AG10803 (cell line): ENCODE results near the gene MAP3K6.

Source experiments
- DNase-seq: peaks from one replicate; pipeline ENCODE4 v3.0.0; 2010; ENCODE audit warnings: low read depth
- H3K4me3 ChIP-seq: 2 replicates; pipeline ENCODE4 v1.5.1; 2011; ENCODE audit warnings: mild to moderate bottlenecking, low read length, control low read depth
- TF ChIP-seq, protein P1 (sequence below): conservative IDR thresholded peaks from 2 replicates; pipeline ENCODE4 v1.5.1; 2011; ENCODE audit warnings: mild to moderate bottlenecking, low read length, control low read depth, inconsistent platforms

Gene MAP3K6

DNA sequence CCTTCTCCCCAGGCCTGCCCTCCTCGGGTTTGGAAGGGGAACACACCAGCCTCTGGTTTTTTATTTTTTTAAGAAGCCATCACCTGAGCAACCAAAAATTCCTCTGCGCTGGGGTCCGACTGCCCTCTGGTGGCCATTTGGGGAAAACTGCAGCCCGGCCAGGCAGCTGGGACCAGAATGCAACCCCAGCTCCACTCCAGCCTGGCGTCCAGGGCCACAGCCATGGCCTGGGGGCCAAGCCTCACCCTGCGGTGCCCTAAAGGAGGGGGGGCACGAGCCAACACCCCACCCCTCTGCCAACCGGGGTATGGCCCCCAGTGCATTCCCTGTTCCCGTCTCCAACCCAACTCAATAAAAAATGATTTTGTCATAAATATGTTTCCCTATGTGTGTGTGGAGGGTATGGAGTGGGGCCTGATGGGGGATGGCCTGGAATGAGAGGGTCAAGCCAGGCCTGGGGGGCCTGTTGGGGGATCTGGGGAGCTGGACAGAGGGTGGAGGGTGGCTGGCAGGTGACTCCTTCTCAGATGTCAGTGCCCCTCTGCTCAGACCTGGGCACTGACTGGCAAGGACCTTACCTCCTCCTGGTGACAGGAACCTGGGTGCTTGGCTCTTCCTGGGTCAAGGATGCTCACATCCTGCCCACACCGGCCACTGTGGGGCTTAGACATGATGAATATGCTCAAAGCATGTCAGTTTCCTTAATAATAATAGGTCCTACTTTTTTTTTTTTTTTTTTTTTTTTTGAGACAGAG lies 28.9 kb upstream of the MAP3K6 start:
- peak; percentile 68 for DNase-seq
- TF ChIP-seq, protein P1, sequence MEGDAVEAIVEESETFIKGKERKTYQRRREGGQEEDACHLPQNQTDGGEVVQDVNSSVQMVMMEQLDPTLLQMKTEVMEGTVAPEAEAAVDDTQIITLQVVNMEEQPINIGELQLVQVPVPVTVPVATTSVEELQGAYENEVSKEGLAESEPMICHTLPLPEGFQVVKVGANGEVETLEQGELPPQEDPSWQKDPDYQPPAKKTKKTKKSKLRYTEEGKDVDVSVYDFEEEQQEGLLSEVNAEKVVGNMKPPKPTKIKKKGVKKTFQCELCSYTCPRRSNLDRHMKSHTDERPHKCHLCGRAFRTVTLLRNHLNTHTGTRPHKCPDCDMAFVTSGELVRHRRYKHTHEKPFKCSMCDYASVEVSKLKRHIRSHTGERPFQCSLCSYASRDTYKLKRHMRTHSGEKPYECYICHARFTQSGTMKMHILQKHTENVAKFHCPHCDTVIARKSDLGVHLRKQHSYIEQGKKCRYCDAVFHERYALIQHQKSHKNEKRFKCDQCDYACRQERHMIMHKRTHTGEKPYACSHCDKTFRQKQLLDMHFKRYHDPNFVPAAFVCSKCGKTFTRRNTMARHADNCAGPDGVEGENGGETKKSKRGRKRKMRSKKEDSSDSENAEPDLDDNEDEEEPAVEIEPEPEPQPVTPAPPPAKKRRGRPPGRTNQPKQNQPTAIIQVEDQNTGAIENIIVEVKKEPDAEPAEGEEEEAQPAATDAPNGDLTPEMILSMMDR, result peak; percentile 85
- no peak overlapping the region for H3K4me3 ChIP-seq

DNA sequence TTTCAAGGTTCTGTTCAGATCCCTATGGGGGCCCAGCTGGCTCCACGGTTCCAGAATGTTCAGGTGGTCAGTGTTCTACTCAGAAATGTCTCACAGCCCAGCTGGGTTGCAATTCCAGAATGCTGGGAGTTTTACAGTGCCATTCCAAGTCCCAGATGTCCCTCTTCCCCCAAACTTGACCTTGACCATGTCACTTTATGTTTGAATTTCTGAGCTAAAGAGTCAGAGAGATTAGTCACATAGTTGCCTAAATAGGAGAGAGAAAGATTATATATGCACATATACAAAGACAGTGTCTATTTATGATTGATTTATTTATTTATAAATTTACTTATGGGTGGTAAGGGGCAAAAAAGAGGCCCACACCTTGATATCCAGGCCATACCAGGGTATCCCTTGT lies 28.2 kb upstream of the MAP3K6 start:
- TF ChIP-seq, protein P1, result no peak
- H3K4me3 ChIP-seq, result no peak overlapping the region

DNA sequence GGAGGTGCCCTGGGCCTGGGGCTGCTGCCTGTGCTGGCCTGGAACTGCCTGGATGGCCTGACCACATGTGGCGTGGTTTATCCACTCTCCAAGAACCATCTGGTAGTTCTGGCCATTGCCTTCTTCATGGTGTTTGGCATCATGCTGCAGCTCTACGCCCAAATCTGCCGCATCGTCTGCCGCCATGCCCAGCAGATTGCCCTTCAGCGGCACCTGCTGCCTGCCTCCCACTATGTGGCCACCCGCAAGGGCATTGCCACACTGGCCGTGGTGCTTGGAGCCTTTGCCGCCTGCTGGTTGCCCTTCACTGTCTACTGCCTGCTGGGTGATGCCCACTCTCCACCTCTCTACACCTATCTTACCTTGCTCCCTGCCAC lies 27.5 kb upstream of the MAP3K6 start:
- no peak for DNase-seq
- H3K4me3 ChIP-seq, result no peak overlapping the region
- TF ChIP-seq, protein P1, result no peak

More for the DNA sequence above, 28.2 kb upstream of the MAP3K6 start:
- peak; percentile 37 for DNase-seq

DNA sequence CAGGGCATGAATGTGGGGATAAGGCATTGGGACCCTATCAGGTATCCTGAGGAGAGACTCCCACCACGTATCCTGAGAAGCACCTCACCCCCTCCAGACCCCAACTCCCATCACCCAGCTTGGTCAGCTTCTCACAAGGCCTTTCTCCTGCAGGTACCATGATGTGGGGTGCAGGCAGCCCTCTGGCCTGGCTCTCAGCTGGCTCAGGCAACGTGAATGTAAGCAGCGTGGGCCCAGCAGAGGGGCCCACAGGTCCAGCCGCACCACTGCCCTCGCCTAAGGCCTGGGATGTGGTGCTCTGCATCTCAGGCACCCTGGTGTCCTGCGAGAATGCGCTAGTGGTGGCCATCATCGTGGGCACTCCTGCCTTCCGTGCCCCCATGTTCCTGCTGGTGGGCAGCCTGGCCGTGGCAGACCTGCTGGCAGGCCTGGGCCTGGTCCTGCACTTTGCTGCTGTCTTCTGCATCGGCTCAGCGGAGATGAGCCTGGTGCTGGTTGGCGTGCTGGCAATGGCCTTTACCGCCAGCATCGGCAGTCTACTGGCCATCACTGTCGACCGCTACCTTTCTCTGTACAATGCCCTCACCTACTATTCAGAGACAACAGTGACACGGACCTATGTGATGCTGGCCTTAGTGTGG lies 27.0 kb upstream of the MAP3K6 start:
- no peak overlapping the region for H3K4me3 ChIP-seq
- TF ChIP-seq, protein P1, result no peak
- no peak for DNase-seq

DNA sequence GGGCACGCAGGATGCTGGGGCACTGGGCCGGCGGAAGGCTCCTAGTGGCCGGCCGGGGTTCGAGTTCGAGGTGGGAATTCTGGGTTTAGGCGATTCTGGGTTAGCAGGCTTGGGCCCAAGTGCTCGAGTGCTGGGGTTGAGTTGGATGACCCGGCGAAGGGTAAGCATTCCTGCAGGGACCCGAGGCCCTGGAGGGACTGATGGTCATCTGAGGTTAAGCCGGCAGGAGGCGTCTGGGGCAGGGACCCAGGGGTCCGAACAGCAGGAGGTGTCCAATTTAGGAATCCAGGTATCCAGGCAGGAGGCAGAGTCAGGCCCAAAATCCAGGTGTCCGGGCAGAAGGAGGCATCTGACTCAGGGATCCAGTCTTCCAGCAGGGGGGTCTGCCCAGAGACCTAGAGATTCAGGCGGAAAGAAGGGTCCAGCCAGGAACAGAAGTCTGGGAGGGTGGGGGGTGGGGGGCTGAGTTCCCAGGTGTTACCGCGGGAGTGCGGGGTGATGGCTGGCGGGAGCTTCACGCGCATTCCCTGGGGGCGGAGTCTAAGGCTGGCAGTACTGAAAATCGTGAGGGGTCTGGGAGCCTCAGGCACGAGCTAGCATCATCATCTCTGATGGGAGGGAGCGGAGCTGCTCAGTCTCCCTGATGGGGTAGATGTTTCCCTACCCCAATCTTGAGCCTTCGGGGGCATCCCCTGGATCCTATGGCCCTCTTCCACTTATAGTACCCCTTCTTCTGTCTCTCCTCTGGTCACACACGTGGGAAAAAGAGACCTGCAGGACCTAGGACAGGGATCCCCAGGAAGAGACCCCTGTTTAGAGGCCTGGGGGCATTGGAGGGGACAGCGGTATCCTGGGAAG lies 26.2 kb upstream of the MAP3K6 start:
- no peak for DNase-seq
- TF ChIP-seq, protein P1, result peak; percentile 47
- H3K4me3 ChIP-seq, result peak overlapping the region; percentile 68

DNA sequence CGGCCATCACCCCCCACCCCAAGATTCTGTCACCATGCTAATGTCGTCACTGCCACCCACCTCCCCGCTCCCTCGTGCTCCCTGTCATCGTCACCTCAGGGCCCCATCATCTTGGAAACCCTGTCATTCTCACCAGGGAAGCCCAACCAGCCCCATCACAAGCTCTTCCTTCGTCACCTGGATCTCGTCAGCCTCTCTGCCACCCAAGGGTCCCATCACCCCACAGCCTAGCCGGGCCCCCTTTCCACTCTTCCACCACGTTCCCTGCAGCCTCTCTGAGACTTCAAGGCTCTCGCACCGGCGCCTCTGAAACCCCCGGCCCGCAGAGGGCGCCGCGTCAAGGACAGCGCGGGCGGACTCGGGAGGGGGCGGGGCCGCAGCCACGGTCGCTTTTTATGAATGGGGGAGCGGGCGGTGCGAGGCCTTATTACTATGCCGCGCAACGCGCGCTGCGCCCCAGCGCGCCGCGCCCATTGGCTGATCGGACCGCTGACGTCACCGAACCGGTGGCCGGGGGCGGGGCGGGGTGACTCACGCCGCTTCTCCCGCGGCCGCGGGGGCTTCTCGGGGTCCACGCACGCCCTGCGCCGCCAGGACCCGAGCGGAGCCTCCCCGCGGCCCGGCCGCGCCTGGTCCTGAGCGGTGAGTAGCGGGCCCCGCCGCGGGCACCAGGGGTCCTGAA lies 25.5 kb upstream of the MAP3K6 start, which contains the start of gene GPR3:
TSS of gene GPR3 (plus strand) at position 527 of the 682 bp plus-strand sequence. CDS start 1,177 bp downstream, outside the sequence.
- H3K4me3 ChIP-seq, result peak within 1 kb of the TSS; percentile 68
- TF ChIP-seq, protein P1, result peak; percentile 48
- peak; percentile 82 for DNase-seq
